Activated CD8-positive, alpha-beta memory T cell treated with anti-CD3 and anti-CD28 coated beads, Interleukin-2, amount 50 U/mL, for 1 hour (primary cell): ENCODE measurements around the gene BAIAP2.

Experiments used
- DNase-seq: peaks from one replicate; pipeline ENCODE4 v3.0.0-alpha.2; 2020; ENCODE audit errors: extremely low read depth

BAIAP2 gene

DNA sequence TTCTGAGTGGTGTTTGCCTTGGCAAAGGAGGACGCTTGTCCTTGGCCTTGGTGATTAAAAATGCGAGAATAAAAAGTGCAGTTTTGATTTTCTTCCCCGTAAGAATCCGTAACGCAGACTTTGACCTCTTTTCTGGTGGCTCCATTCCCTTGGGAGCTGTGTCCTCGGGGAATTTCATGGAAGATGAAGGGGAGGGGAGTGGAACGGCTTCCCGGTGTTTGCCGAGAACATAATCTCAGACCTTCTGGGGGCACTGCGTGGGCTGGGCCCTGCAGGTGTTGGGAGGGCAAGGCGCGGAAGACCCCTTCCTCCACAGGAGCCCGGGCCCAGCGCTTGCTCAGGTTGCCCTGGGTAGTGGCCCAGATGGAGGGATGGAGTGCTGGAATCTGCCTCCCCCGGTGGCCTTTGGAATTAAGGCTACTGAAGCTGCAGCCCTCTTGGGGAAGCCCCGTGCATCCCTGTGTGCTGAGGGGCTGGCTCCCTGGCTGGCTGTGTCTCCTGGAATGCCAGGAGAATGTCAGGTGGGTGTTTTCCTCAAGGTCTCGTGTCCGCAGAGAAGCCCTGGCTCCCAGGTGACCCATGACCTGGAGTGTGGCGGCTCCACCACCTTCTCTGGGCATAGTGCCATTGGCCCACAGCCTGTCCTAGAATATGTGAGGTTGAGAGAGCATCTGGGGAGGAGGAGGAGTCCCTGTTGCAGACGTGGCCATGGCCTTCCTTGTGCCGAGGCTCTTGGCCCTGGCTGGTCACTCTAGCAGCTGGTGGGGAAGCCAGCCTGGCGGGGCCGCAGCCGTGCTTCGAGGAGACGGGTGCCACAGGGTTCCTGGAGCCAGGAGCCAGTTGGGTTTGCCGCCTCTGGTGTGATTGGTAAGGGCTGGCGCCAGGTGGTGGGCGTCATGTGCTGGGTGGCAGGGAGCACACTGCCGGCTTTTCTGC, 3.1 kb downstream of the BAIAP2 start:
- DNase-seq = no peak

DNA sequence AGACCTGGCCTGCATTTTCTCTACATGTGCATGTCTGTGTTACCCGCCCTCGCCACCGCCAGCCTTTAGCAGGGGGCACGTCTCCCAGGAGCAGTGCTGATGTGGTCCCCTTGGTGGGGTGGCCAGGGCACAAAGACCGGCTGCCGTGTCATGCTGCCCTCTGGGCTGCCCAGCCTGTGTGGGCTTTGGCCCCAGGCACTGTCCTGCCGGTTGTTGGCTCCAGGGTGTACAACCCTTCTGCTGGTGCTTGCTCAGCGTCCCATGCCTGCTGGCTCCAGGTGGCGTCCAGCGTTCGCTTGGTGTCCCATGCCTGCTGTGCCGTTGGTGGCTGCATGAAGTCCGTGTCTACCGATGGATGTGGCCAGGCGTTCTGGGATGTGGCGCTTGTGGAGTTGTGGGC, 4.1 kb downstream of the BAIAP2 start:
- DNase-seq = no peak

DNA sequence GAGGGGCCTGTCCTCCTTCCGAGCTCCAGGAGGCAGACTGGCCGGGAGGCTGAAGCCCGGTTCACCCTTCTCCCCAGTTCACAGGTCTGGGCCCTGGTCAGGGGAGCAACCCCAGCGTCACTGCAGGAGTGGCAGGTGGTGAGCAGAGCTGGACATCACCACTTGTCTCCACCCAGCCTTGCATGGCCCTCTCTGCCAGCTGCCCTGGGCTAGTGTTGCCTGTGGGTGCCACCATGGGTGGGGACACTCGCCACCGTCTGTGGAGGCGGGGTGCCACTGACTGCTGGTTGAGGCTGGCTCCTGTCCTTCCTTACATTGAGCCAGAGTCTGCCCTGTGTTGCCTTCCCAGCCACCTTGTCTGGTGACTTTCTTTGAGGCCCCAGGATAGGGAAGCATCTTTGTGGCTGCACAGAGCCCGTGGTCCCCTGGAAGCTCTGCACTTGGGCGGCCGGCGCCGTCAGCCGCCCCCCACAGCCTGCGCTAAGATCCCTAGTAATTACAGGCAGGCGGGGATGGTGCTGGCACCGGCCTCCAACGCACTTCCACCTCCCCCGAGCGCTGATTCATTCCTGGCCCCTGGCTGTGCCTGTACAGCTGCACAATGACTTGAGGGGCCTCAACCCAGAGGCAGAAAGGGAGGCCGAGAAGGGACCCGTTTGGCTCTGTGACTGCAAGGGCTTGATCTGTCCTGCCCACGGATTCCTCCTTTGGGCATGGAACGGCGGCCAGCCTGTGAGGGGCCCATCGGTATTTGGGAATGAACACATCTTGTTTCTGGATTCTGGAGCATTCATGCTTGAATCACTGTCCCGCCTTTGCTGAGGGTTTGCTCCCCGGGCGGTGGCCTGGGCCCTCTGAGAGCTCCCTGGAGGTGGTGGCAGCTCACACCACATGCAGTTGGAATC, 5.2 kb downstream of the BAIAP2 start:
- no peak for DNase-seq

DNA sequence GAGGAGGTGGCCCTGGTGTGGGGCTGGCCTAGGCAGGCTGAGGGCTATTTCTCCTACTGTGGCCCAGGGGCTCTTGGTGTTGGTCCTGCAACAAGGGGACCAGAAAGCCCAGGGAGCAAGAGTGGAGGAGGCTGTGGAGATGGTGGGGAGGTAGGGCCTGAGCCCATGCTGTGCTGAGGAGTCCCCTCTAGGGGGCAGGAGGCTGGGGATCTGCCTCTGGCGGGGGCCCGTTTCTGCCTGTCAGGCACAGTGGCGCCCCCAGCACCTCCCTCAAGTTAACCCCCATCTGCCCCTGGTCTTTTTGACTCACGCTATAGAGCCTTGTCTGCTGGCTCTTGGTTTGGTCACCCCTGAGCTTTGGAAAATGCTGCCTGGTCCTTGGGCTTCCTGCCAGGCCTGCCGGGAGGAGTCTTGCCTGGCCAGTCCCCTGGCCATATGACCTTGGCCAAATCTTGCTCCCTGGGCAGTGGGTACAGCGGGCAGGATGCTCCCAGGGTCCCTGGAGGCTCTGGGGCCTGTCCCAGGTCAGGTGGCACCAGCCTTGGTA, 5.9 kb downstream of the BAIAP2 start:
- DNase-seq = no peak

DNA sequence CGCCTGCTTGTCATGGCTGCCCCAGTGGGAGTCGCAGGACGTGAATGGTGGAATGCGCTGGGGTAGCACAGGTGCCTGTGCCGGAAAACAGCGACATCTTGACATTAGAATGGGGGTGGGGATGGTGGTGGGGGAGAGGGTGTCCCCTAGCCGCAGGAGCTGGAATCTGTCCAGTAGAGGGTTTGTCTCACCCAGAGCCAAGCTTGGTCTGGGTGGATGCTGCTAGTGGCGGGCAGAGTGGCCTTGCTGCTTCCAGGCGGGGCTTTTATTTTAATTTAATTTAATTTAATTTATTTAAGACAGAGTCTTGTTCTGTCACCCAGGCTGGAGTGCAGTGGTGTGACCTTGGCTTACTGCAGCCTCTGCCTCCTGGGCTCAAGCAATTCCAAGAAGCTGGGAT, 7.7 kb downstream of the BAIAP2 start:
- DNase-seq = no peak

DNA sequence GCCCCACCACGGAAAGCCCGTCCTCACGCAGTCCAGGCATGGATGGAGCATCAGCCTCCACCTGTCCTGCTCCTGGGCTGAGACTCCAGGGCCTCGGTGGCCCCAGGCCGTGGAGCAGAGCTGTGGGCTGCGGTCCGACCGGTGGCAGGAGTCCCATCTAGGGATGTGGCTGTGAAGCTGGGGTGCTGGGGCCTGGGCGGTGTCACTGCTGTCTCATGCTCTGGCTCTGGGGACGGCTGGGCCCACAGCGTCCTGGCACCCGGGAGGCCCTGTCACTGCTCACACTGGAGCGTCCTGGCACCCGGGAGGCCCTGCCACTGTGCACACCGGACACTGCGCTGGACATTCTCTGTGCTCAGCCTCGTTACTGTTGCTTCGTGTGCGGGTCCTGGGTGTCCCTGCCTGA, 8.4 kb downstream of the BAIAP2 start:
- no peak for DNase-seq

DNA sequence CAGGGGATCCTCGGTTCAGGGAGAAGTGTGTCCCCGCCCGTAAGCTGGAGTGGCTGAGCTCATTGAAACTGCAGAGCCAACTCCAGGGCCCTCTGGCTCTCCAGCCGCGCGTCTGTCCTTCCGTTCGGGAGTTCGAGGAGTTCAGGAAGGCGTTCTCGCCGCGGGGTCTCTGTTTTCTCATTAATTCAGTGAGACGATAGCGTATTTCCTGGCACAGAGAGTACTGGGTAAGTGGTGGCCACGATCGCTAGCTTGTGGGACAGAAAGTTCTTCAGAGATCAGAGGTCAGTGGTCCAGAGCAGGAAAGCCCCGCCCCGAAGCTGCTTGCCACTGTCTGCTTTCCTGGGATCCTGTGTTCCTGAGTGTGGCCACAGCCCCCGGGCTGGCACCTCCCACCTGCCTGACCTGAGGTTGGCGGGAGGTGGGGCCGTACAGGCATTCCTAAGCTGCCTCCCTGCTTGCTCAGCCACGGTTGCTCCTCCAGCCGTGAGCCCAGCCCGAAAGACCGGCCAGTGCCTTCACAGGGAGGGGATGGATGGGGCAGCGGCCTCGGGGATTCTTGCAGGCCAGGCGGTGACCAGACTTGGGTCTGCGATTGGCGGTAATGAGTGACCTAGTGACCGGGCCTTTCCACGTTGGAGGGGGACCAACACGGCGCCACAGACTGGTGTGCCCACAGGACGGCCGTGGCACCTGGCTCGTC, 8.9 kb downstream of the BAIAP2 start:
- DNase-seq = no peak

DNA sequence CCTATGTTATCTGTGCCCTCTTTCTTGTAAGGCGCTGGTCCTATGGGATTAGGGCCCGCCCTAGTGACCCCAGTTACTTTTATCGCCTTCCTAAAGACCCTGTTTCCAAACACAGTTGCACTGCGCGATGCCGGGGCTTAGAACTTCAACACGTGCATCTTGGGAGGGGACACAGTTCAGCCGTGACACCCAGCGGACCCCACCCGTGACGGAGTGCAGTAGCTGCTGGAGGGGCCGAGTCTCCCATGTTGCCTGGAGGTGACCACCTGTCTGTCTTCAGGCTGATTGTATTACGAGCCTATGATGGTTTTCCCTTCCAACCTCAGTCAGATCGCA, 9.4 kb downstream of the BAIAP2 start:
- no peak for DNase-seq

DNA sequence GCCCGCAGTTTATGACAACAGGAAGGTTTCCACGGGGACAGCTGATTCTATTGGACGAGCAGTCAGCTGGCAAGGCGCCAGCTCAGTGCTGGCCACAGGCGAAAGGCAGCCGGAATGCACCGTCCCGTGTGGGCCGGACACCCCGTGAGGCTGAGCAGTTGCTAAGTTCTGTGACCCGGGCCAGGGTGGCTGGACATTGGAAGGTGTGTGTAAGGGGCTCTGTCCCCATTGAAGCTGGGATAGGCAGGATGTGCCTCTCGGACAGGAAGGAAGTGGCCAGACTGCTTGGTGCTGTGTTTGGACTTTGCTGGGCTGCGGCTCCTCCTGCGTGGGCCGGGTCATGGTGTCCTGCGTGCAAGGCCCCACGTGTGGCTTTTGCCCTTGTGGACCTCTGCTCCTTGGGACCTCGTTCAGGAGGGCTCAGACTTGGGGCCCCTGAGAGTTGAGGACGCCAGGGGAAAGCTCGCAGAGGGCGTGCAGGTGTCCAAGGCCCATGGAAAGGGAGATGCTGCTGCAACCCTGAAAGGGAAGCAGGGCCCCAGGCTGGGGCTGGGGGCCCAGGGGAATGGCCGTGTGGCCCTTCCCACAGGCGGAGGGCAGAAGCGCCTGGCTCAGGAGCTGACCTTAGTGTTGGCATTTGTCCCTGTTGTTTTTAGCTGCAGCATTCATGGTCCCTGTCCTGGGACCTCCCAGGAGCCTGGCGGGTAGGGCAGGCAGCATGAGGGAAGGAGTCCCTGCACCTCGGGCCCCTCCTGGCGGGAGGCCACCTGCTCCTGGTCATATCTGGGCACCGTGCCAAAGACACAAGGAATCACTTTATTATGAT, 10.0 kb downstream of the BAIAP2 start:
- DNase-seq = no peak

DNA sequence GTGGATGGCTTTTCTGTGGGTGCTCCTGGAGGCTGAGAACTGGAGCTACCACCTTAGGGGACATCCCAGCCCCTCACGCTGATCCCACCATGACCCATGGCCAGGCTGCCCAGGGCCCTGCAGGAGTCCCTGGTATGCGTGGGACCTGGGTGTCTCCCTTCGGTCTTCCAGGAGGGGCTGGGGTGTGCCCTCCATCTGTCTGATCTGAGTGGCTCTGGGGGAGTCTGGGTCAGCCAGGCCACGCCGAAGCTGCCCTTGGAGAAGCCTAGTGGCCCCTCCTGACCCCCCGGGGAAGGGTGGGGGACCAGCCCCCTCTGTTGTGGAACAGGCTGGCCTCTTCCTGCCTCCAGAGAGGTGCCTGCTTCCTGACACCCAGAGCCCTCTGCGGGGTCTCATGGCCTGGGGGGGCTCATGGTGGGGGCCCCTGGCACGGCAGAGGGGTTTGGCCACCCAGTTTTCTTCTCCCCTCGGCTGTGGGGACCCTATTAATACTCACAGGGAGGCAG, 10.7 kb downstream of the BAIAP2 start:
- DNase-seq = no peak

DNA sequence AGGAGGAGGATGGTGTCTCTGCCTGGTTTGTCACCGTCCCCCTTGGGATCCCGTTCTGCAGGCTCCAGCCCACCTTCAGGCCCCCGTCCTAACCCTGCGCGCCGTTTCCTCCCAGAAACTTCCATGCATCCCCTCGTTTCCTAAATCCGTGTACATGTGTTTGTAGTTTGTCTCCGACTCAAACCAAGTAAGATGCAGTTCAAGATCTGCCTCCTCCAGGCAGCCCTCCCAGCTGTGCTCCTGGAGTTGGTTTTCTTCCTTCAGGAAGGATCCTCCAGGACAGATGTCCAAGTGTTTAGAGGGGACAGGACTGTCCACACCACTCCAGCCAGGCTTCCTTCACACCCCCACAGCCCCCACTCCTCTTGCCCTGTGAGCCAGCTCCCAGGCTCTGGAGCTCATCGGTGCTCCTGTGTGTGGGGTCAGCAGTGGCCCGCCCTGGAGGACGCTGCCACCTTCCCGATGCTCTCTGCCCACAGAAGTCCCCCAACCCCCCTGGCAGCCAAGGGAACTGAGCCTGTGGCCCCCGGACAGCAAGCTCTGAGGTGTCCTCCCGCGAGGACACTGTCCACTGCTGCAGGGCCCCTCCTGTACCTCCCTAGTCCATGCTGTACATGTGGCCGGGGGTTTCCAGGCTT, 11.3 kb downstream of the BAIAP2 start:
- no peak for DNase-seq

DNA sequence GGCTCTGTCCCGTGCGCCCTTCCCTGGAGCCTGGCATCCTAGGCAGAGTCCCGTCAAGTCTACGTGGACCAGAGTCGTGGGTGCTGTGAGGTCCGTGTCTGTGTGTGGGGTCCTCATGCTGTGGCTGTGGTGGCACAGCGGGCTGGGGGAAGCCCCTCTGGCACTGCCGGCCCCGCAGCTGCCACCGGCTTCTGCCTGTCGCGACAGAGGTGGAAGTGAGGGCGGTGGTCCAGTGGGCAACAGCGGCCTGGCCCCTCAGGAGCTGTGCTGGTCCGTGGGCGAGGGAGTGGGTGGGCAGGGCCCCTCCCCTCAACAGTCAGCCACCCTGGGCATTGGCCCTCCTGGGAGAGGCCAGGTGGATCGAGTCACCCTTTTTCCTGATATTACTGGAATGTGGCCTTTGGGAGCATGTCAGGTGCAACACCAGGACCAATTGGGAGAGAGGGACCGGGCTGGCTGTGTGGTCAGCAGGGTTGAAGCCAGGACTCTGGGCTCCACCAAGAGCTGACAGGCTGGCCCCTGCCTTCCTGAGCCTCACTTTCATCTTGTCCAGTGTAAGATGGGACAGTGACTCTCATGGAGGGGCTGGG, 11.9 kb downstream of the BAIAP2 start:
- no peak for DNase-seq

DNA sequence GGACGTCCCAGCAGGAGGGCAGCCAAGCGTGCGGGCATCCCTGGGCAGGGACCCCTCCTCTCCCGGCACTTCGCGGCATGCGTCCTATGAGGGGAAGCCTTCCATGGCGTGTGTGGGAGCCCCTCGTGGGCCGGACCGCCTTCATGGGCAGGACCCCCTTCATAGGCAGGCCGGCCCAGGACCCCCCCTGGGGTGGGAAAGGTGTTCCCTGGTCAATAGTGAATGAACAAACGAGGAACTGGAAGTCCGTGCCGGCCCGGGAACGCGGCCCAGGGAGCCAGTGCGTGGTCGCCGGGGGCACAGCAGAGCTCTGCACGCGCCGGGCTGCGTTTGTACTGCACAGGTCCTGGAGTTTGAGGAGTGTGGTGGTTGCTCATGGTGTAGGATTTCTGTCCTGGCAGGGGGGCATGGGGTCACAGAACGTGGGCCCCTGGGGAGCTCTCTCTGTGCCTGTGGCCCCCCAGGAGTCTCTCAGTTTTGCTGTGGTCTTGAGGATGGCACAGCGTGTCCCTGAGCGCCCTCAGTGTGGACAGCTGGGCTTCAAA, 13.9 kb downstream of the BAIAP2 start:
- DNase-seq = no peak

DNA sequence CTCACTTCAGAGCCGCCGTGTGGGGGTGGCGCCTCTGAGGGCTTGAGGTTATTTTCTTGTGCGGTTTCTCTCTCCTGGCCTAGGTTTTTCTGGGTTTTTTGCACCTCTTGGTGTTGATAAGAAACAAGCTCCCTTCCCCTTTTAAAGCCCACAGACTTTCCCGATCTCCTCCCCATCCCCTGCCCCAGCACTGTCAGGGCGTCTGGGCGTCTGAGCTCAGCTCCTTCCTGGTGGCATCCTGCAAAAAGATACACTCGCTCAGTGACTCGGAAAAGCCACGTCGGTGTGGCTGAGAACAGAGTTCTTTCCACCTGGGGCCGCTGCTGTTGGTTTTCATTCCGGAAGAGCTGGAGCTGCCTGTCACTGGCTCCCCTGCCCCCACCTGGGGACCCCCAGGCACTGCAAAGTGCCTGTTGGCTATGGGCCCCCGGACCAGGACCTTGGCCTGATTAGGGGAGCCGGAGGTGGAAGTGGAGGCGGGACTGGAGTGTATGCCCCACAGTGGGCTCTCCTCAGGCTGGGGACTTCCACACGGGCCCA, 14.5 kb downstream of the BAIAP2 start:
- no peak for DNase-seq

DNA sequence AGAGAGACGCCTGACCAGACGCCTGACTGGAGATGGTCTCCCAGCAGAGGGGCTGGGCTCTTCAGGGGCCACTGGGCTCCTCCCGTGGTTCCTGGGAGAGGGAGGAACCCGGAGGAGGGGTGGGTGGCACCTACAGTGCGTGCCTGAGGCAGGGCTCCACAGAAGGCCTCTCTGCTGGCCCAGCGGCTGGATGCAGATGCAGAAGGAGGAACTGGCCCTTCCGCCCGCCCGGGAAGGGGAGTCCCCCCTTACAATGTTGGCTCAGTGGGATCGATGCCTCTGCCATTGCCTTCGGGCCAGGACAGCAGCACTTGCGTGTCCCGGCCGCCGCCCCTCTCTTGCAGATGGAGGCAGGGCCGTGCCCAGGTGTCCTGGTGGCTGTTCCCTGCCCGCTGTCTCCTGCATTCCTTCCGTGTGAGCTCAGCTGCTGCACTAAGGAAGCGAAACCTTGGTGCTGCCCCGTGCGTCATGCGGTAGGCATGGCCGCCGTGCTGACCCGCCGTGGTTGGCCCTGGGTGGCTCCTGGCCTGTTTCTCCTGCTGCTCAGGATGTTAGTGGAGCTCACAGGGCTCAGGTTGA, 15.1 kb downstream of the BAIAP2 start:
- DNase-seq = no peak

DNA sequence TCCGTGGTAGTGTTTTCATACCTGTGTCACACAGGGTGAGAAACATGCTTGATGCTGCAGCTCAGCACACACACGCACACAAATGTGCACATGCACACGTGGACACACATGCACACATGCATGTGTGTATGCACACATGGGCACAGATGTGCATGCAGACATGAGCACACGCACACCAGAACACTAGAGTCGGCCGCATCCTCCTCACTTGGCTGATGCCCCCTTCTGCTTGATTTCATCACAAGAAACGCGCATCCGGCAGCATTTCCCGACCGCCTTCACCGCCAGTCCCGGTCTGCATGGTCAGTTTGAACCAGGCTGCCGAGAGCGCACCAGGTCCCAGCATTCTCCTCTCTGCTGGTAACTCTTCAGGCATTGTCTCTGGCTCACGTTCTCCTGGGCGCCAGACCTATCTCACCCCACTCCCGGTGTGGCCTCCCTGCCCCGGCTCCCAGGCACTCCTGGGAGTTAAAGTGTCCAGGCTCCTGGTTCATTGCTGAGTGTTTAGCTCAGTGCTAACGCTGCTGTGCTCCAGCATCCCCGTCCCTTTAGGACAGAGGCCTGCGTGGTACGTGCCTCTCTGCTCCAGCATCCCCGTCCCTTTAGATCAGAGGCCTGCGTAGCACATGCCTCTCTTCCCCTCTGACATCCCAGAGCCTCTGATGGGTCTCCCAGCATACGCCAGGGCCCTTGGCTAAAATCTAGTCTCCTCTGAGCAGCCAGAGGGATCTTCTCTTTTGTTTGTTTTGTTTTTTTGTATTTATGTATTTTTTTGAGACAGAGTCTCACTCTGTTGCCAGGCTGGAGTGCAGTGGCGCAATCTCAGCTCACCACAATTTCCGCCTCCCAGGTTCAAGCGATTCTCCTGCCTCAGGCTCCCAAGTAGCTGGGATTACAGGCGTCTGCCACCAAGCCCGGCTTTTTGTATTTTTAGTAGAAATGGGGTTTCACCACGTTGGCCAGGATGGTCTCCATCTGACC, 16.0 kb downstream of the BAIAP2 start:
- DNase-seq = no peak

DNA sequence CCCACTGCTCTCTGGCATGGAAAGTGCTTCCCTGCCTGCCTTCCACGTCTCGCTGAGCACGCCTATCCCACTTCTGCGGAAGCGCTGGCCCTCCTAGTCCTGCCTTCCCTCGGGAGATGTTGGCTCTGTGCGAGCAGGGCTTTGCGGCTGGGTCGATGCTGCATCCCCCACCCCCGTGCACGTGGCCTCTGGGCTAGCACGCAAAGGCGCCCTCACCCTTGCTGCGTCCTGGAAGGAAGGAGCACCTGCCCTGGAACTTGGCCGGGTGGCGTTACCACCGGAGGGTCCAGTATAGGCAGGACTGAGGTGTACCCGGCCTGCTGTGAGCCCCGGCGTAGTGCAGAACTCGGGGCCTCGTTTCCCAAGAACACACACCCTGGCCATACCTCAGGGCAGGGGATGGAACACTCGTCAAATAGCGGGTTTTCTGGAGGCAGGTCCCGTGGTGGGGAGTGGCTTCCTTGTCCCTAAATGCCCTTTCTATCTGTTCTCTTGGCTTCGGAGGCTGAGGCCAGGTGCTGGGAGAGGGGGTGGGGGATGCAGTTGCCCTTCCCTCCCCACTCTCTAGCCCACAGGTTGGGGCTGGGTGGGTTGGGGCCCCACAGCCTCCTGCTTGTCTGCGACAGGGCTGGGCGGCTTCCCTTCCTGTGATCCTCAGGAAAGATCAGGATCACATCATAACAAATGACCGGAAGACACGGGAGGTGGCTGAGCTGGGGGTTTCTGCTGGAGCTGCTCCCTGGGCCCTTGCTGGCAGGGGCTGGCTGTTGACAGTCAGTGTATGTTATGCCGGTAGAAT, 17.4 kb downstream of the BAIAP2 start:
- no peak for DNase-seq
